GM18951 (cell line): Measurements from ENCODE around the gene CSTA.

ENCODE experiments used
- POLR2A ChIP-seq: IDR thresholded peaks from 4 replicates; pipeline ENCODE4 v1.6.1; 2011; ENCODE audit warnings: mild to moderate bottlenecking; ENCODE audit not compliant: insufficient read length, insufficient read depth; ENCODE audit errors: extremely low read depth
- in situ Hi-C: fragments of 300-500 bp; cut with MboI; formaldehyde crosslinking; loops from one replicate; pipeline ENCODE4 v1.12.0; 2022; ENCODE audit warnings: low sequenced_read_pairs, mixed read lengths, inconsistent platforms; ENCODE audit not compliant: unreplicated experiment

The CSTA gene

DNA sequence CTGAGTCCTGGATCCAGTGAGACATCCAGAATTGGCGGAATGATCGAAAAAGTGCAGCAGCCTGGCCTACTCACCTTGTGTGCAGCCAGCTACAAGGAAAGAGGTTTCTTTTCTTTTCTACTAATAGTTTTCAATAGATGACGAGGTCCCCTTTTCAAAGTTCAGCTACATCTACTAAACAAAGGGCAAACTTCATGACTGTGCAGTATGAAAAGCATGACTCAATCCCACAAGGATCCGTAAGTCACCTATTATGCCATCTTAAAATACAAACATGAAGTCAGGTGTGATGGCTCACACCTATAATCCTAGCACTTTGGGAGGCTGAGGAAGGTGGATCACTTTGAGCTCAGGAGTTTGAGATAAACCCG is 41.3 kb downstream of the CSTA start:
- in situ Hi-C loops, result no loop called here
- TF ChIP-seq POLR2A, result no peak

DNA sequence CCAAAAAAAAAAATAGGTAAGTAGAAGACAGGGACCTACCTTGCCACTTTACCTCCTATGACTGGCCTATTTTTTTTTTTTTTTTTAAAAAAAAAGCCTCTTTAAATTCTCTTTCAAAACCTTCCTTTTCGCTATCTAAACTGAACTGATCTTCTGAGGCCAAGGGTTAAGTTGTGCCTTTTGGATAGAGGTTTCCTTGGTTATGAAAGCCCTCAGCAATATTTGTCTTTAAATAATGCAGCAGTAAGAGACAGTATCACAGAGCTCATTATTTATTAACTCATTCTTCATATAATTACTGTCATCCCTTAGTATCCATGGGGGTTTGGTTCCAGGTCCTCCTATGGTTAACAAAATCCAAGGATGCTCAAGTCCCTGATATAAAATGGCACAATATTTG is 49.0 kb downstream of the CSTA start:
- in situ Hi-C loops, result no loop called here

DNA sequence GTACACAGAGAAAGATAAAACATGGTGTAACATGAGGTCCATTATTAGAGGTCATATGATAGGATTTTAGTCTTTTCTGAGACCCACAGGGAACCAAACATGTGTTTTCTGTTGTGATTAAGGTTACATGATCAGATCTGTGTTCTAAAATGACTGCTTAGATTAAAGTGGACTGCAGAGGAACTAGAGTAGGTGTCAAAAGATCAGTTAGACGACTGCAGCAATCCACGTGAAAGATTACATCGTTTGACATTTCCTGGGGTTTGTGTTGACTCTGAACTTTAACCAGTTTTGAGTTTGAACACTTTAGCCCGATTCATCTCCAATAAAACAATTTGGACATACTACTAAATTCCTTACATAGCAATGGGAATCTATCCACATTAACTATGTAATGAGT is 52.9 kb downstream of the CSTA start:
- in situ Hi-C loops, result no loop called here
- TF ChIP-seq POLR2A, result no peak

More for the DNA sequence above, 49.0 kb downstream of the CSTA start:
- TF ChIP-seq POLR2A, result no peak

DNA sequence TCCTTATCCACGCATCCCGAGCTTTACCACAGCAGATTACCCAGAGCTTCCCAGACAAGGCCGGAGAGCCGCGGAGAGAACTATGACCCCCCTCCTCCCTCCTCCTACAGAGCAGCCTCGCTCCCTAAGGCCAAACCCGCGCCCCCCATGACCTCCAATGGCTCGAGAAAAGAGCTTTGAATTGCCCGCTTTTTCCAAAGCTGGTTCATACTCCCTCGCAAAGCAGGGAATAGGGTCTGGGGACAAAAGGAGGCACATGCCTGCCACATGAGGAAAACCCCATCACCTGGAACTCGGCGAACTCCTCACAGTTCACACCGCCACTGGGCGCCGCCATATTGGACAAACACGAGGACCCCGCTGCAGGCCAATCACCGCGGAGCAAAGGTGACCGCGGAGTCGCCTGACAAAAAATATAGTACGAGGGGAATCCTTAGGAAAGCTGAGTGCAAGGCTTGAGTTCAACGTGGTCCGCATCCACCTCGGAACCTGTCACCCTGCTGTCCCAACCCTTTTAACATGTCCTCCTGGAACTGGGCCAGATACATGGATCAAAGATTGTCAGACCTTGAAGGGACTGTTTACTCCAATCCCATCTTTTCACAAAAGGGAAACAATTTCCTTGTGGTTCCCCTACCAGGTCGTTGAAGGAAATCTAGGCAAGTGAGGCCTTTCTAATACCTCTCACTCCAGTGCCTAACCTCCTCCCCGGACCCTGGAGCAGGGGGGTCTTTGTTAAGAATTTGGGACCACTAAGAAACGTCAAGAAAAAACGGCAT is 58.0 kb downstream of the CSTA start, which contains the start of gene MIX23:
MIX23 (minus strand) TSS at position 344 of the 779 bp plus-strand sequence; CDS start at position 337, 7 bp downstream.
- TF ChIP-seq POLR2A, result peak; percentile 75
- in situ Hi-C loops, result no loop called here

DNA sequence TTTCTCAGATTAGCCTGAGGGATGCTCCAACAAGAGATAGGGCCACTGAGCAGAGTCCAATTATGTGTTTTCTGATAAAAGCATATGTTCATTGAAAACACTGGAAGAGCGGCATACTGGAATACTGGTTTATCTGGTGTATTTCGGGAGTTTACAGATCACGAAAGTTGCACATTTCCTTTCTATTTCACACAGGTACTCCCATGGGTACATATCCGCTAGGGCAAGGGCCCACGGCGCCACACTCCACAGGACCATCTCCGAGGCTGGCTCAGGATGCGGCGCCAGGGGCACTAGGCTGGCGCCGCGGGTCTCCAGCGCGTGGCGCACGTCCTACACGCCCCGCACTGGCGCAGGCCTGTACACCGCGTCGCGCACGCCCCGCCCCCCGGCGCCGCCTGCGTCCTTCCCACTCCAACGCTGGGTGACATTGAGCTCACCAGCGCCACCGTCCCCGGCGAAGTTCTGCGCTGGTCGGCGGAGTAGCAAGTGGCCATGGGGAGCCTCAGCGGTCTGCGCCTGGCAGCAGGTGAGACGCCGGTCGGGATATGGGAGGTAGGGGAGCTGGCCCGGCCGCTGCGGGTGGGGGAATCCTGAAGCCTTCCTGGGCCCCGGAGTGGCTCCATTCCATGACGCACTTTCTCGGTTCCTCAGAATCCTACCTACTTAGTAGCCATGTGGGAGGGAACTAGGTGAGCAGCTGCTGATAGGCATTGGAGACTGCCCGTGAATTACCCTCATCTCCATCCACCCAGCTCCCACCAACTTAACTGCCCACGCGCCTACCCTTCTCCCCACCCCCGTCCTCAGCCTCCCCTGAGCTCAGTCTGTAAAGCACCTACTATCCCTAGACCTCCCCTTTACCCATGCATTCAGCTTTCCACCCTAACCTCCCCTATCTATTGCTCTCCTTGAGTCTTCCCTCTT is 59.0 kb downstream of the CSTA start, which contains the start of gene FAM162A:
FAM162A (plus strand) TSS at position 412 of the 927 bp plus-strand sequence; CDS start at position 496, 84 bp downstream.
- in situ Hi-C loops, result no loop called here
- TF ChIP-seq POLR2A, result peak; percentile 93

DNA sequence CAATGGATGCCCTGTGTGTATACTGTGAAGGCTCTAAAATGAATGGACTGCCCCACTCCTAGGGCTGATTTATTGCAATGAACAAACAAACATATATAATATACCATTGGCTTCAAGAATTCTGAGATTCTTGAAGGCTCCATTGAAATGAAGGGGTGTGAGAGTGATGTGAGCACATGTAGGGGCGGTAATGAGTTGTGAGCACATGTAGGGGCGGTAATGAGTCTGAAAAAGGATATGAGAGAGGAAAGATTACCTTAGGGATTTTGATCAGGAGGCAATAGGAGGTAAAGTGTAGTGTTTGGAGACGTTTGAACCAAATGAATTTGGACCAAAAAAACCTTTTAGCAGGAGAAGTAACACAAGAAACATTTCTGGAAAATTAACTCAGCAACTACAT is 62.7 kb downstream of the CSTA start:
- in situ Hi-C loops, result no loop called here
- TF ChIP-seq POLR2A, result no peak

DNA sequence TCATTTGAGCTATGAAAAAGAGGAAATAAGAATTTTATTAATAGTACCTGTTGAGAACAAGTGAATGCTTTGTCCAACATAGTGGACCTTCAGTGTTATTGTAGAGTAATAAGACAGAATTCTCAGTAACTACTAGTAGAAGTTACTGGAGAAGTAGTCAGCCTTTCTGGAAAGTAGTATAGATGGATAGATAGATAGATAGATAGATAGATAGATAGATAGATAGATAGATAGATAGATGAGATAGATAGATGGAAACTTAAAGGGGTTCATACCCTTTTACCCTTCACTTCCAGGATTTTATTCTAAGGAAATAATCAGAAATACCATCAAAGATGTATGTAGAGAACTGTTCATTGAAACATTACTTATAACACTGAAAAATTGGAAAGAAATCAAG is 64.1 kb downstream of the CSTA start:
- TF ChIP-seq POLR2A, result no peak
- in situ Hi-C loops, result no loop called here

DNA sequence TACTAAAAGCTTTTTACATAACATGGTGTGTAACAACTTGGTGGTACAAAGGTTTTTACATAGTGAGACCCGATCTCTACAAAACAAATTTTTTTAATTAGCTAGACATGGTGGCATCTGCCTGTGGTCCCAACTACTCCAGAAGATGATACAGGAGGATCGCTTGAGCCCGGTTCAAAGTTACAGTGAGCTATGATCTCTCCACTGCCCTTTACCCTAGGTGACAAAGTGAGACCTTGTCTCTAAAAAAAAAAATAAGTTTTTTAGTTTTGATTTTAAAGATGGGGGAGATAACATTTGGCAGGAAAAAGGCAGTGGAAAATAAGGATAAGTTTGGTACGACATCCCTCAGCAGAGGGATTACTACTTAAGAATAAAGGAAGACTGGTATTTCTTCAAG is 64.8 kb downstream of the CSTA start:
- in situ Hi-C loops, result no loop called here
- TF ChIP-seq POLR2A, result no peak

DNA sequence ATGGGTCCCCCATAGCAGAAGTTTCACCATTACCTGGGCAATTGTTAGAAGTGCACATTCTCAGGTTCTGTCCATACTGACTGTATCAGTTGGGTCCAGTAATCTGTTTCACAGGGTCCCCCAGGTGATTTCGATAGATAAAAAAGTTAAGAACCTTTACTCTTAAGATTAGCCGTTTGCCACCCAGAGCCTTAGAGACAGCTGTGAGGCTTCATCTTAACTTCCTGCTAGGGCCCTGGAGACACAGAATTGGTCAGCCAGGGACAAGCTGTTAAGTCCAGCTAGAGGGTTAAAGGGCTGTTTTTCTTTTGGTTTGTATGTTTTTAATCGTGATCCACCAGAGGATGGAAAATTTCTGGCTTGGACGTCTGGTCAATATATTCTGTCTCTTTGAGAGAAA is 65.6 kb downstream of the CSTA start:
- in situ Hi-C loops, result no loop called here
- TF ChIP-seq POLR2A, result no peak
